Activated naive CD4-positive, alpha-beta T cell treated with anti-CD3 and anti-CD28 coated beads, Interleukin-2, amount 10 ng/mL, durations not matched to agents 7 days and 5 days (primary cell): ENCODE measurements around the gene TAF4B.
A peak's percentile ranks its signal among the peaks of the same experiment; 100 is the strongest.
"Not testable (repeated sequence)": the region's sequence is repeated elsewhere in the genome, so short reads cannot be mapped to it uniquely, and the experiment has no call there.

ENCODE experiments used
- CTCF ChIA-PET: fragments of 350-600 bp; sonication (Branson Sonifier 250); formaldehyde crosslinking; loops from one replicate; lab custom pipeline; 2021; ENCODE audit warnings: antibody characterized with exemption; lab: Charles Lee
- DNase-seq: peaks from one replicate; pipeline ENCODE4 v3.0.0-alpha.2; 2020
- H3K27ac Mint-ChIP-seq: one replicate; pipeline ENCODE4 v1.8.0; 2021; ENCODE audit warnings: mild to moderate bottlenecking, moderate library complexity, mixed read lengths
- H3K27me3 Mint-ChIP-seq: one replicate; pipeline ENCODE4 v1.8.0; 2021; ENCODE audit warnings: mild to moderate bottlenecking, mixed read lengths
- H3K36me3 Mint-ChIP-seq: one replicate; pipeline ENCODE4 v1.8.0; 2021; ENCODE audit warnings: mixed read lengths
- H3K4me1 Mint-ChIP-seq: one replicate; pipeline ENCODE4 v1.8.0; 2021; ENCODE audit warnings: mixed read lengths
- H3K4me3 Mint-ChIP-seq: one replicate; pipeline ENCODE4 v1.8.0; 2021; ENCODE audit warnings: mild to moderate bottlenecking, moderate library complexity, mixed read lengths
- H3K9me3 Mint-ChIP-seq: one replicate; pipeline ENCODE4 v1.8.0; 2021; ENCODE audit warnings: mixed read lengths

TAF4B gene, protein sequence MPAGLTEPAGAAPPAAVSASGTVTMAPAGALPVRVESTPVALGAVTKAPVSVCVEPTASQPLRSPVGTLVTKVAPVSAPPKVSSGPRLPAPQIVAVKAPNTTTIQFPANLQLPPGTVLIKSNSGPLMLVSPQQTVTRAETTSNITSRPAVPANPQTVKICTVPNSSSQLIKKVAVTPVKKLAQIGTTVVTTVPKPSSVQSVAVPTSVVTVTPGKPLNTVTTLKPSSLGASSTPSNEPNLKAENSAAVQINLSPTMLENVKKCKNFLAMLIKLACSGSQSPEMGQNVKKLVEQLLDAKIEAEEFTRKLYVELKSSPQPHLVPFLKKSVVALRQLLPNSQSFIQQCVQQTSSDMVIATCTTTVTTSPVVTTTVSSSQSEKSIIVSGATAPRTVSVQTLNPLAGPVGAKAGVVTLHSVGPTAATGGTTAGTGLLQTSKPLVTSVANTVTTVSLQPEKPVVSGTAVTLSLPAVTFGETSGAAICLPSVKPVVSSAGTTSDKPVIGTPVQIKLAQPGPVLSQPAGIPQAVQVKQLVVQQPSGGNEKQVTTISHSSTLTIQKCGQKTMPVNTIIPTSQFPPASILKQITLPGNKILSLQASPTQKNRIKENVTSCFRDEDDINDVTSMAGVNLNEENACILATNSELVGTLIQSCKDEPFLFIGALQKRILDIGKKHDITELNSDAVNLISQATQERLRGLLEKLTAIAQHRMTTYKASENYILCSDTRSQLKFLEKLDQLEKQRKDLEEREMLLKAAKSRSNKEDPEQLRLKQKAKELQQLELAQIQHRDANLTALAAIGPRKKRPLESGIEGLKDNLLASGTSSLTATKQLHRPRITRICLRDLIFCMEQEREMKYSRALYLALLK

DNA sequence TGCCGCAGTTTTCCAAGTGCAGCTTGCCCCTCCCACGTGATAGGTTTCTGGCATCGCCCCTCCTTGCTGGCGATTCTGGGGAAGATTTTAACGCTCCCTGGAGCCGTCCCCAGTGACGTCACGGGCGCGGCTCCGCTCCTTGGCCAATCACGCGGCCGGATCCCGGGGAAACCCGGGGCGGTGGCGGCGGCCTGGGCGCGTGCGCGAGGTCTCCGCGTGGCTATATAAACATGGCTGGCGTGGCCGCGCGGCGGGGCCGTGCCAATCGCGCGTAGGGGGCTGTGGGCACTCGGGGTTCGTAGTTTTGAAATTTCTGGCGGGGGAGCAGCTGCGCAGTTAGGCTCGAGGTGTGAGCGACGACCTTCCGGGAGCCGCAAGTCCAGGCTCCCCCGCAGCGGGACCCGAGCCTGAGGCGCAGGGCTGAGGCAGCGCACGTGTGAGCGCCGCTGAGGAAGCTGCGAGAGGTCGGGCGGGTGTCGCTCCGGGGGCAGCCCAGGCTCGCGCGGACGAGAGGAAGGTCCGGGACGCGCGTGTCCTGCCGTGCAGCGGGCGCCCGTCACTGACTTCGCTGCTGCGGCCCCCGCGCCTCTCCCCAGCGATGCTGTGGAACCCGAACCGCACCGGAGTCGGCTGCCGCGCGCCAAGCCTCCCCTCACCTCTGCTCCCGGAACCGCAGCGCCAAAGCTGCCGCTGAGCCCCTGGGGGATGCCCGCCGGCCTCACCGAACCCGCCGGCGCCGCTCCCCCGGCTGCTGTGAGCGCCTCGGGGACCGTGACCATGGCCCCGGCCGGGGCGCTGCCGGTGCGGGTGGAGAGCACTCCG is at the start of gene TAF4B:
TSS of gene TAF4B (plus strand) at position 217 of the 822 bp plus-strand sequence. CDS start at position 706, 489 bp downstream.
- CTCF ChIA-PET: interaction anchor here (2.6 kb wide), 1 partner anchor 11 kb away, joined by 9 read pairs; no protein-coding TSS in a partner anchor
- H3K9me3 Mint-ChIP-seq: peaks cover under 1% of the 10 kb centered on the region
- peak within 1 kb of the TSS; percentile 96 for H3K27ac Mint-ChIP-seq
- peak; percentile 94 for DNase-seq
- peak within 1 kb of the TSS; percentile 96 for H3K4me3 Mint-ChIP-seq
- H3K36me3 Mint-ChIP-seq: peaks cover 8% of the 10 kb centered on the region
- peaks cover 43% of the 10 kb centered on the region for H3K4me1 Mint-ChIP-seq
- H3K27me3 Mint-ChIP-seq: peaks cover 10% of the 10 kb centered on the region

DNA sequence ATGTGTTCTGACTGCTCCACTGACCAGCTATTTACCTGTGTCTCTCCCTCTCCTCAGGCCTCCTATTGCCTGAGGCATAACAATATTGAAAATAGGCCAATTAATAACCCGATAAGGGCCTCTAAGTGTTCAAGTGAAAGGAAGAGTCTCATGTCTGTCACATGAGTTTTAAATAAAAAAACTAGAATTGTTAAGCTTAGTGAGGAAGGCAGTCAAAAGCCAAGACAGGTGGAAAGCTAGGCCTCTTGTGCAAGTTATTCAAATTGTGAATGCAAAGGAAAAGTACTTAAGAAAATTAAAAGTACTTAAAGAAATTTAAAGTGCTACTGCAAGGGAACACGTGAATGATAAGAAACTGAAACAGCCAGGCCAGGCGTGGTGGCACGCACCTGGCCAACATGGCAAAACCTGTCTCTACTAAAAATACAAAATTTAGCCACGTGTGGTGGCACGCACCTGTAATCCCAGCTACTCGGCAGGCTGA is 44.9 kb upstream of the TAF4B start:
- Mint-ChIP-seq H3K9me3 (no peaks in the 10 kb centered on the region), H3K4me3 (no peak overlapping the region), H3K27ac (no peak overlapping the region), H3K27me3 (no peaks in the 10 kb centered on the region), H3K36me3 (no peaks in the 10 kb centered on the region), H3K4me1 (no peaks in the 10 kb centered on the region)
- DNase-seq: no peak
- CTCF ChIA-PET: no interaction called here

DNA sequence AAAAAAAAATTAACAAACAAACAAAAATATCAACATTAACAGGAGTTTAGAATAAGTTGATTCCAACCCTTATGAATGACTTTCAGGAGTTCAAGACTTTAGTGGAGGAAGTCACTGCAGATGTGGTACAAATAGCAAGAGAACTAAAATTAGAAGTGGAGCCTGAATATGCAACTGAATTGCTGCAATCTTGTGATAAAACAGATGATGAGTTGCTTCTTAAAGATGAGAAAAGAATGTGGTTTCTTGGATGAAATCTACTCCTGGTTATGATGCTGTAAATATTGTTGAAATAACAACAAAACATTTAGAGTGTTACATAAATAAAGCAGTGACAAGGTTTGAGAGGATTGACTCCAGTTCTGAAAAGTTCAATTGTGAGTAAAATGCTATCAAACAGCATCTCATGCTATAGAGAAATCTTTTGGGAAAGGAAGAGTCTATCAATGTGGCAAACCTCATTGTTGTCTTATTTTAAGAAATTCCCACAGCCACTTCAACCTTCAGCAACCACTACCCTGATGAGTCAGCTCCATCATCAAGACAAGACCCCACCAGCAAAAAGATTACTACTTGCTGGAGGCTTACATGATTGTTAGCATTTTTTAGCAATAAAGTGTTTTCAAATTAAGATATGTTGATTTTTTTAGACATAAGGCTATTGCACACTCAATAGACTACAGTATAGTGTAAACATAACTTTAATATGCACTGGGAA is 42.7 kb upstream of the TAF4B start:
- Mint-ChIP-seq H3K27me3 (no peaks in the 10 kb centered on the region), H3K9me3 (no peaks in the 10 kb centered on the region), H3K4me3 (no peak overlapping the region), H3K27ac (no peak overlapping the region), H3K36me3 (no peaks in the 10 kb centered on the region), H3K4me1 (no peaks in the 10 kb centered on the region)
- DNase-seq: no peak
- CTCF ChIA-PET: no interaction called here

DNA sequence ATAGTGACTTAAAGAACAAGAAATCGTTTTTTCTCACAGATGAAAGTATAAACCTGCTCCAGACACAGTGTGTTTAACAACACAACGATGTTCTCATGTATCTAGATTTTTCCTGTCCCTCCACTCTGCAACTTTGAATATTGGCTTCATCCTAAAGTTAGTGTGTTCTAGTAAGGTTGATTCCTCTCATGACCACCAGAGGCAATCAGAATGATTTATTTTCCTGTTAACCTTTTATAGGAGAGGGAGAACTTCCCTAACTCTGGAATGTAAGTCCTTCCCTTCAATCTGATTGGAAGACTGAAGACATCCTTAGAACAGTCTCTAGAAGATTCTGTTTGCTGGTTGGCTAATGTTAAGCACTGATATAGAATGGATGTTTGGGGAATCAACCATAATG is 41.0 kb upstream of the TAF4B start:
- CTCF ChIA-PET: no interaction called here
- no peak overlapping the region for H3K27ac Mint-ChIP-seq
- no peak for DNase-seq
- no peaks in the 10 kb centered on the region for H3K27me3 Mint-ChIP-seq
- peaks cover 5% of the 10 kb centered on the region for H3K4me1 Mint-ChIP-seq
- H3K9me3 Mint-ChIP-seq: no peaks in the 10 kb centered on the region
- H3K36me3 Mint-ChIP-seq: no peaks in the 10 kb centered on the region
- no peak overlapping the region for H3K4me3 Mint-ChIP-seq

DNA sequence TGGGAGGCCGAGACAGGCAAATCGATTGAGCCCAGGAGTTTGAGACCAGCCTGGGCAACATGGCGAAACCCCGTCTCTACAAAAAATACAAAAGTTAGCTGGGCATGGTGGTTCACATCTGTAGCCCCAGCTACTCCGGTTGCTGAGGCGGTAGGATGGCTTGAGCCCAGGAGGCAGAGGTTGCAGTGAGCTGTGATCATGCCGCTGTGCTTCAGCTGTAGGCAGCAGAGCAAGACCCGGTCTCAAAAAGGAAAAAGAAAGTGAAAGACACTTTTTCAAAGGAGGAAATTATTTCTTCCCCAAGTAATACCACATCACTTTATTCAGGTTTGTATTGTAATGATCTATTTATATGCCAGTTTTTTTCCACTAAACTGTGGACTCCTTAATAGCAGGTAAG is 35.7 kb upstream of the TAF4B start:
- CTCF ChIA-PET: no interaction called here
- DNase-seq: peak; percentile 69
- peak overlapping the region; percentile 82 for H3K27ac Mint-ChIP-seq
- H3K27me3 Mint-ChIP-seq: no peaks in the 10 kb centered on the region
- peaks cover 16% of the 10 kb centered on the region for H3K4me1 Mint-ChIP-seq
- no peaks in the 10 kb centered on the region for H3K9me3 Mint-ChIP-seq
- no peaks in the 10 kb centered on the region for H3K36me3 Mint-ChIP-seq
- peak overlapping the region; percentile 64 for H3K4me3 Mint-ChIP-seq

DNA sequence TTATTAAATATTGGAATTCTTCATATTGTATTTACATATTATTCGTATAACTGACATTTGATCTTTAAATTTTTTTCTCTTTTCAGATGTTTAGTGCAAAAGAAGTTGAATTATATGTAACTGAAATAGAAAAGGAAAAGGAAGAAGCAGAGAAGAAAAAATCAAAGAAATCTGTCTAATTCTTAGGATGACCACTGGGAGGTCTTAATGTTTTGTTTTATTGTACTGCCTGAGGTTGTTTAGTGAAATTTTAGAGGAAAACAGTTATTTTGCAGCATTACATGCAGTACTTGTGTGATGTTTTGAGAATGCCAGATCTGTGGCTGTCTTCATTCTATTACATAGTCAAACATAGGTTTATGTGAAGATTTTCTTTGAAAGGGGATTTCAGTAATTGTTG is 34.0 kb upstream of the TAF4B start:
- CTCF ChIA-PET: interaction anchor here (1.3 kb wide), 1 partner anchor 18 kb away, joined by 4 read pairs; no protein-coding TSS in a partner anchor
- peaks cover 2% of the 10 kb centered on the region for H3K27me3 Mint-ChIP-seq
- no peak overlapping the region for H3K27ac Mint-ChIP-seq
- no peaks in the 10 kb centered on the region for H3K9me3 Mint-ChIP-seq
- no peak for DNase-seq
- no peak overlapping the region for H3K4me3 Mint-ChIP-seq
- H3K4me1 Mint-ChIP-seq: peaks cover 16% of the 10 kb centered on the region
- H3K36me3 Mint-ChIP-seq: no peaks in the 10 kb centered on the region

DNA sequence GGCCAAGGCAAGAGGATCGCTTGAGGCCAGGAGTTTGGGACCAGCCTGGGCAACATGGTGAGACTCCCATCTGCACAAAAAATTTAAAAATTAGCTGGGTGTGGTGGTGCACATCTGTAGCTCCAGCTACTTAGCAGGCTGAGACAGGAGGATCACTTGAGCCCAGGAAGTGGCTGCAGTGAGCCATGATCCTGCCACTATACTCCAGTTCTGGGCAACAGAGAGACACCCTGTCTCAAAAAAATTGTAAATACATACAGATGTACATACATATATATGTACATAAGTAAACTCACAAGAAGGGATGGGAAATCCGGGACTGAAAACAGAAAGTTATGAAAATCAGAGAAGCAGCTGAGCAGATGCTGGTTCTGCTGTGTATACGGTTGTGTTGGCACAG is 29.6 kb upstream of the TAF4B start:
- no peak for DNase-seq
- no peak overlapping the region for H3K27ac Mint-ChIP-seq
- CTCF ChIA-PET: no interaction called here
- no peaks in the 10 kb centered on the region for H3K9me3 Mint-ChIP-seq
- H3K4me1 Mint-ChIP-seq: peaks cover 4% of the 10 kb centered on the region
- H3K36me3 Mint-ChIP-seq: no peaks in the 10 kb centered on the region
- H3K27me3 Mint-ChIP-seq: peaks cover 4% of the 10 kb centered on the region
- no peak overlapping the region for H3K4me3 Mint-ChIP-seq

DNA sequence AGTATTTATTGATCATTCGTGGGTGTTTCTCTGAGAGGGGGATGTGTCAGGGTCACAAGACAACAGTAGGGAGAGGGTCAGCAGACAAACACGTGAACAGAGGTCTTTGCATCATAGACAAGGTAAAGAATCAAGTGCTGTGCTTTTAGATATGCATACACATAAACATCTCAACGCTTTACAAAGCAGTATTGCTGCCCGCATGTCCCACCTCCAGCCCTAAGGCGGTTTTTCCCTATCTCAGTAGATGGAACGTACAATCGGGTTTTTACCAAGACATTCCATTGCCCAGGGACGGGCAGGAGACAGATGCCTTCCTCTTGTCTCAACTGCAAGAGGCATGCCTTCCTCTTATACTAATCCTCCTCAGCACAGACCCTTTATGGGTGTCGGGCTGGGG is 24.2 kb upstream of the TAF4B start:
- CTCF ChIA-PET, H3K36me3 Mint-ChIP-seq, H3K27me3 Mint-ChIP-seq, H3K9me3 Mint-ChIP-seq, H3K27ac Mint-ChIP-seq, H3K4me1 Mint-ChIP-seq, DNase-seq, H3K4me3 Mint-ChIP-seq: not testable (repeated sequence)

DNA sequence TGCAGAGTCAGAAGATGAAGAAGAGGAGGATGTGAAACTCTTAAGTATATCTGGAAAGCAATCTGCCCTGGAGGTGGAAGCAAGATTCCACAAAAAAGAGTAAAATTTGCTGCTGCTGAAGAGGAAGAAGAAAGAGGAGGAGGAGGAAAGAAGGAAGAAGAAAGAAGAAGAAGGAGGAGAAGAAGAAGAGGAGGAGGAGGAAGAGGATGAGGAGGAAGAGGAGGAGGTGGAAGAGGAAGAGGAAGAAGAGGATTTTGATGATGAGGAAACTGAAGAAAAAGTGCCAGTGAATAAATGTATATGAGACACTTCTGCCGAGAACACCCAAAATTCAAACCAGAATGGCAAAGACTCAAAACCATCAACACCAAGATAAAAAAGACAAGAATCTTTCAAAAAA is 20.9 kb upstream of the TAF4B start:
- no peak overlapping the region for H3K4me3 Mint-ChIP-seq
- no peak overlapping the region for H3K27ac Mint-ChIP-seq
- CTCF ChIA-PET: no interaction called here
- peaks cover 6% of the 10 kb centered on the region for H3K27me3 Mint-ChIP-seq
- H3K36me3 Mint-ChIP-seq: no peaks in the 10 kb centered on the region
- H3K9me3 Mint-ChIP-seq: no peaks in the 10 kb centered on the region
- no peak for DNase-seq
- H3K4me1 Mint-ChIP-seq: no peaks in the 10 kb centered on the region

DNA sequence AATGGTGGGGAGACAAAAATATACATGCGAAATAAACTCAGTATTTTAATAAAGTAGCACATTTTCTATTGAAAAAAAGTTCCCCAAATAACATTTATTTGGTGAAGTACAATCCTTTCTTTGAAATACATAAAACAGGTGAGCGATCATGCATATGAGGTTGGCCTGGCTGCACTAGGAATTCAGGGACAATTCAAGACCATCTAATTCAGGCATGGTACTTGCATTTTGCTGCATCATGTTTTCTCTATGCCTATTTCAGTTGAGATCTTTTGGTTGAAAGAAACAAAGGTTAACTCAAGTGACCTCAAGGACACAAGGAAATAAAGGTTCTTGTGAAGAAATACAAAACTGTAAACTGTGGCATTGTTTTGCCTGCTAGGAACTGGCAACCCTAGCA is 19.8 kb upstream of the TAF4B start:
- no peaks in the 10 kb centered on the region for H3K4me1 Mint-ChIP-seq
- CTCF ChIA-PET: no interaction called here
- no peak for DNase-seq
- H3K9me3 Mint-ChIP-seq: no peaks in the 10 kb centered on the region
- no peak overlapping the region for H3K4me3 Mint-ChIP-seq
- H3K36me3 Mint-ChIP-seq: no peaks in the 10 kb centered on the region
- H3K27ac Mint-ChIP-seq: no peak overlapping the region
- H3K27me3 Mint-ChIP-seq: peaks cover 6% of the 10 kb centered on the region

DNA sequence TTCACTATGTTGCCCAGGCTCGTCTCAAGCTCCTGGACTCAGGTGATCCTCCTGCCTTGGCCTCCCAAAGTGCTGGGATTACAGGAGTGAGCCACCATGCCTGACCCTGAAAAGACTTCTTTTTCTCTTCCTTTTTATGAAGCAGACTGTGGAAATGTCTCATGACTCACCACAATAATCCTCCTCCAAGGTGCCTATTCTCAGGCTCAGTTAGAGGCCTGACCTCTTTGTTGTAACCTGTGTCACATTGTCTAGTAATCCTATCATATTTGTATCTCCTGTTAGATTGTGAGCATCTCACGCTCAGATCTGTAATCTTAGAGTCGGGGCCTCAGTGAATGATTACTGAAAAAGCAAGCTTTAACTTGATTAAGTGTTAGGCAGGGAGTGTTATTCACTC is 18.3 kb upstream of the TAF4B start:
- H3K4me1 Mint-ChIP-seq: no peaks in the 10 kb centered on the region
- CTCF ChIA-PET: no interaction called here

DNA sequence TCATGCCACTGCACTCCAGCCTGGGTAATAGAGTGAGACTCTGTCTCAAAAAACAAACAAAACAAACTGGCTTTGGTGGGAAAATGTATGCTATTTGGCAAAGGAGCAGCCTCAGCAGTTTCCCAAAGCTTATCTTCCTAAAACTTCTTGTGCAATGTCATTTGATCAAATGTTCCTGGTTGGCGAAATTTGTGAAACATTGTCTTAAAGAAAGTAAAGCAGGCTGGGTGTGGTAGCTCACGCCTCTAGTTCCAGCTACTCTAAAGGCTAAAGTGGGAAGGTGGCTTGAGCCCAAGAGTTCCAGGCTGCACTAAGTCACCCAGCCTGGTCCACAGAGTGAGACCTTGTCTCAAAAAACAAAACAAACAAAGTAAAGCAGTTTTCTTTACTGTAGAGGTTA is 17.3 kb upstream of the TAF4B start:
- no peaks in the 10 kb centered on the region for H3K36me3 Mint-ChIP-seq
- H3K27ac Mint-ChIP-seq: no peak overlapping the region
- H3K4me3 Mint-ChIP-seq: no peak overlapping the region
- H3K9me3 Mint-ChIP-seq: no peaks in the 10 kb centered on the region
- CTCF ChIA-PET: no interaction called here
- peaks cover 6% of the 10 kb centered on the region for H3K27me3 Mint-ChIP-seq
- no peaks in the 10 kb centered on the region for H3K4me1 Mint-ChIP-seq
- DNase-seq: no peak

More for the DNA sequence above, 18.3 kb upstream of the TAF4B start:
- H3K36me3 Mint-ChIP-seq: no peaks in the 10 kb centered on the region
- H3K27ac Mint-ChIP-seq: no peak overlapping the region
- no peak for DNase-seq
- no peak overlapping the region for H3K4me3 Mint-ChIP-seq
- peaks cover 6% of the 10 kb centered on the region for H3K27me3 Mint-ChIP-seq
- H3K9me3 Mint-ChIP-seq: no peaks in the 10 kb centered on the region

DNA sequence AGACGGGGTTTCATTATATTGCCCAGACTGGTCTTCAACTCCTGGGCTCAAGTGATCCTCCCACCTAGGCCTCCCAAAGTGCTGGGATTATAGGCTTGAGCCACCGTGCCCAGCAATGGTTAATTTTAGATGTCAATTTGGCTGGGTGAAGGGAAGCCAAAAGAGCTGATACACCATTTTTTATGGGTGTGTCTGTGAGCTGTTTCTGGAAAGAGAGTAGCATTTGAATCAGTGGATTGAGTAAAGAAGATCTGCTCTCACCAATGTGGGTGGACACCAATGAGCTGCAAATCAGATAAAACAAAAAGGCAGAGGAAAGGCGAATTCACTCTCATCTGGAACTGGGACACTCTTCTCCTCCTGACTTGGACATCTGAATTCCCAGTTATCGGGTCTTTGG is 16.1 kb upstream of the TAF4B start:
- Mint-ChIP-seq H3K4me1 (peaks cover 11% of the 10 kb centered on the region), H3K9me3 (no peaks in the 10 kb centered on the region), H3K36me3 (no peaks in the 10 kb centered on the region), H3K27ac (no peak overlapping the region), H3K27me3 (peaks cover 5% of the 10 kb centered on the region), H3K4me3 (no peak overlapping the region)
- no peak for DNase-seq
- CTCF ChIA-PET: interaction anchor here (1.2 kb wide), 1 partner anchor 17 kb away, joined by 4 read pairs; no protein-coding TSS in a partner anchor
